GM18858 (cell line): ENCODE results near the gene ARL13A.
"Not testable (repeated sequence)": the region's sequence is repeated elsewhere in the genome, so short reads cannot be mapped to it uniquely, and the experiment has no call there.

Experiments used
- ATAC-seq: cut with Tn5 transposase; IDR thresholded peaks from one replicate; pipeline ENCODE4 v1.9.1; 2021; ENCODE audit not compliant: unreplicated experiment

ARL13A gene

DNA sequence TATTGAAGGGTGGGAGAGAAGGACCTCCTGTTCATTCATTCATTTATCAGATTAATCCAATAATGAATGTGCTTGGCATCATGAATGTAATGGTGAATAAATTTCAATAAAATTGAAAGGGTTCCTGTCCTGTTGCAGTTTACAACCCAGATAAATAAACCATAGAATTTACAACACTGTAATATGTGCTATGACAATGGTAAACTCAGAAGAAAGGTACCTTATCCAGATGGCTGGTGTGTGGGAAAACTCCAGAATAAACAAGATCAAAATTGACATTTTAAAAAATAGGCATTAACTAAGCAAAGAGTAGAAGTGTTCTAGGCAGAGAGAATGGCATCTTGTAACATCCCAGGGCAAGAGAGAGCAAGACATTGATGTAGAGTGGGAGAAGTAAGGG, 15.3 kb downstream of the ARL13A start:
- ATAC-seq, result no peak

DNA sequence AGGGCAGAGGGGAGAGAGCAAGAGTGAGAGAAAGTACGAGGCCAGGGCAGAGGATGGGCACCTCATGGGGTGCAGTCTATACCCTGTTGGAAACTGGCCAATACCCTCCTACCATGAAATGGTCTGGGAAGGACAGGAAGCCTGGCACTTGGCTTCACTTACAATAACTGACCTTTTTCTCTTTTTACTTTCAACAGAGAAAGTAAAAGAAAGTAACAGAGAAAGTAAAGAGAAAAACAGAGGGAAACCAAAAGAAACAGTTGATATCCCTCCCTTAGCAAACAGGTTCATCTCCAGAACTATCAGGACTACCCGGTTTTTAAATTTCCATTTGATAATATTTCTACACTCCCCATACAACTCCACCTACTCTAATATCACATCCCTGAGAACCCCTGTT, 20.6 kb downstream of the ARL13A start:
- ATAC-seq, result no peak

DNA sequence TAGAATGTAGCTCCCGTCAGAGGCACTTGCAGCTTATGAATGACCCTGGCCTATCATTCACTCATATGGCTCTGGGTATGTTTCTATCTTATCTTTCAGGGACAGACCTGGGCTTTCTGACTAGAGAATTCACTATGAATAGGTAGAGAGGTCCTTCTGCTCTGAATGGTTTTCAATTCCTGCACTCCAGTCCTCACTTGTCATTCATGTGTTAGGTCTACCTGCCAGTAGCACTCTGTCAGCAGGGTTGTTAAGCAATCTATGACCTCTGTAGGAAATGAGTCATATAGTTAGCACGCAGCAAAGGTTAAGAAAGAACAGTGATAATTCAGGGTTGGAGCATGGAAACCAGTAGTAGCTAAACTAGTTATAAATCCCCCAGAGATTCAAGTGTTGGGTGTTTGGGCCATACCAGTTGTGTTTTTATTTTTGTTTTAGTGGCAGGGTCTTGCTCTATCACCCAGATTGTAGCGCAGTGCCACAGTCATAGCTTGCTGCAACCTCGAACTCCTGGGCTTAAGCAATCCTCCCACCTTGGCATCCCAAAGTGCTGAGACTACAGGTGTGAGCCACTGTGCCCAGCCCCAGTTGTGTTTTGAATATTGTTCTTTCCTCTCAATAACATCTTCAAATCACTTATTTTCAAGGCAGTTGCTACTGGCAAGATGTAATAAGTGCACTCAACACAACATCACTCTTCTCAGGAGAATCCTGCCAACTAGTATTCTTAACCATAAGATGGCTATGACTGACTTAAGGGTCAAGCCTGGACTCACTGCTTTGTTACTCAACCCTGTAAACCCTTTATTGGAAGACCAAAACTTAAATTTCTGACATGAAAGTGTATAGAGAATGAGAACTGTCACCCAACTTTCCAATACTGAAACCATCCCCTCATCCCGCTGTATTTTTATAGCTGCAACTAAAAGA, 25.1 kb downstream of the ARL13A start:
- ATAC-seq, result peak; percentile 91

DNA sequence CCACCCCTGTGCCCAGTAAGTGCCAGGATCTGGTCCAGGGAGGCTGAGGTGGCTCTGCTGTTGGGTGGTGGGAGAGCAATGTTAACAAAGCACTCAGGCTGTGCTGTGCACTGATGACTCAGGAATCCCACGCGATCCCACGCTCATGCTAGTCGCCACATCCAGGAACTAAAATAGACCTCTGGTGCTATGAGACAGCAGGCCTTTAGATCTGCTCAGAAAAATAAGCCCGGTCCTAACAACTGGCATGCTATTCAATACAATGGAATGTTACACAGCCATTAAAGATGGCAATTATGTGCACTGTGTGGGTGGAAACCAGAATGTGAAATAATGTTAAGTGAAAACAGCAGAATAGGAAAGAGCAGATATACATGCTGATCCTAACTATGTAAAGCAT, 26.0 kb downstream of the ARL13A start:
- no peak for ATAC-seq

DNA sequence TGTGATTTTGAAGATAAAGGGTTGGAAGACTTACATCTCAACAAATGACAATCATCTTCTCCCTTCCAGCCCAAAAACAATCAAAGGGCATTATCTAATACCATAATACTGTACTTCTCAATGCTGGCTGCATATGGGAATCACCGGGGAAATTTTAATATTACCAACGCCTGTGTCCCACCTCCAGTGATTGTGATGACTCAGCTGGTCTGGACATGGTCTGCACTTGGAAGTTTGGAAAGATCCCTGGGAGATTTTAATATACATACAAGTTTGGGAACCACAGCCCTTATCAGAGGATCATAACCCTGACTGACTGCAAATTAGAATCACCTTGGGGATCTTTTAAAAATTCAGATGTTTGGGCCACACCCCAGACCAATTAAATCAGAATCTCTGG, 29.9 kb downstream of the ARL13A start:
- no peak for ATAC-seq

DNA sequence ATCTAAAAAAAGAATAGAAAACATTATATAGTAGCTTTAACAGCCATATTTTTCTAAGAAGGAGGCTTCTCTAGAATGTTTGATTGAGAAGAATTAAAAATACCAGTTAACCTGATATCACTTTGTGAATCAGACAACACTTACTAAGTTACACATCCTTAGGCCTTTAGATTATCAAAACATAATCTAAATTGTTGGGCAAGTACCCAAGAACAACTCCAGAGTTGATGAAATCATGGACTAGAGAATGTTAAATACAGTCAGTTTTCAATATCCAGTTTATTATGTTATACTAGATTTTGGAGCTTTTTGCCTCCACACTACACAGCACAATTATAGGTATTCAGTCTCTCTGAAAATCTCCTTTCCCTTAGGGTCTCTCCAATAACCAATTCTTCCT, 39.6 kb downstream of the ARL13A start:
- ATAC-seq, result no peak

DNA sequence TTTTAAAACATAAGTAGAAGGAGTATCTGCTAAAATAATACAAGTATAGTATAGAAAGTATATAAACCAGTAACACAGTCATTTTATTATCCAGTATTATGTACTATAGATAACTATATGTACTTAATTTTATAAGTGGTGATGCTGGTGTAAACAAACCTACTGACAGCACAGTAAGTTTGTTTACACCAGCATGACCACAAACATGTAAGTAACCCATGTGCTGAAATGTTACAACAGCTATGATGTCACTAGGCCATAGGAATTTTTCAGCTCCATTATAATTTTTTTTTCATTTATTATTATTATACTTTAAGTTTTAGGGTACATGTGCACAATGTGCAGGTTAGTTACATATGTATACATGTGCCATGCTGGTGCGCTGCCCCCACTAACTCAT, 42.5 kb downstream of the ARL13A start:
- not testable (repeated sequence) for ATAC-seq

DNA sequence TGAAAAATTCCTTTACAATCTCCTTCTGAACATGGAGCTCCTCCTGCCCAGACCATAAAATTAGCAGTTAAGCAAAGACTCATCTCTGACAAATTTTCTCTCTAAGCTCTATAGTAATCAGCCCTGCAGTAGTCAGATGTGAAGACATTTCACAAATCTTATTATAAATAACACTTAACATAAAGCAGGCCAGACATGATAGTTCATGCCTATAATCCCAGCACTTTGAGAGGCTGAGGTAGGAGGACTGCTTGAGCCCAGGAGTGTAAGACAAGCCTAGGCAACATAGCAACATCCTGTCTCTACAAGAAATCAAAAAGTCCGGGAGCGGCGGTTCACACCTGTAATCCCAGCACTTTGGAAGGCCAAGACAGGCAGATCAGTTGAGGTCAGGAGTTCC, 52.5 kb downstream of the ARL13A start:
- no peak for ATAC-seq

DNA sequence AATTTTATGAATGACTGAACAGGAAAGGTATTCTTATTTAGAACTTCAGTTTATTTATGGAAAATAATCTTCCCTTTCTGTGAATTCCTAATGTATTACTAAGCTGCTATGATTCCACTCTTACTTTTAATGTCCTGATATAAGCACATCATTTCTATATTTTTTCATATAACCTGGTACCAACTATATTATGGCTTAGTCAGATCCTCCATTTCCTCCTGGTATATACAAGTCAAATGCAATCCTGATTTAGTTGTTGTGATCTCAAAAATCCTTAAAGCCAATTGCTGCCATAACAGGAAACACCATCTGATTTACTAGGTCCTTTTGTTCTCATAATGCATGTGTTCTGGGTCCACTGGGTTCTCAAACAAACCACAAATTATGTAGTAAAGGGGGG, 55.6 kb downstream of the ARL13A start:
- ATAC-seq, result no peak

DNA sequence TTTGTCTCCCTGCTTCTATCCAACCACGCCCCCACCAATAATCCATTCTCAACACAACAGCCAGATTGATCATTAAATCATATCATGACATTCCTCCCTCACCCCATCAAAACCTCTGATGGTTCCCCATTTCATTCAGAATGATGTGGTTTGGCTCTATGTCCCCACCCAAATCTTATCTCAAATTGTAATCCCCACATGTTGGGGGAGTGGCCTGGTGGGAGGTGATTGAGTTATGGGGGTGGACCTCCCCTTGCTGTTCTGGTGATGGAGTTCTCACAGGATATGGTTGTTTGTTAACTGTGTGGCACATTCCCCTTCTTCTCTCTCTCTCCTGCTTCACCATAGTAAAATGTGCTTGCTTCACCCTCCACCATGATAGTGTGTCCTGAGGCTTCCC, 59.1 kb downstream of the ARL13A start:
- no peak for ATAC-seq

DNA sequence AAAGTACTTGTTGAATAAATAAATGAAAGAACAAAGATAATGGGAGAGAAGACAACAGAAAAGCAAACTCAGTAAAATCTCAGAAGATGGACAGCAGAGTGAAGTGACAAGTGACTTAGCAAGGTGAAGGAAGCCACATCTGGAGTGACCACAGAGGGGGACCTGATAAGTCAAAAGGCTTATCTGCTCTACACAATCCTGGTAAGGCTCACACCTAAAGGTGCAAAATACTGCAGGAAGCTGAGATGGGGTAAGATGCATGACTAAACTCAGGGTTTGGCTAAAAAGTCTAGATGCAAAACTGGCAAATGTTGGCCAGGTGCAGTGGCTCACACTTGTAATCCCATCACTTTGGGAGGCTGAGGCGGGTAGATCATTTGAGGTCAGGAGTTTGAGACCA, 60.2 kb downstream of the ARL13A start:
- no peak for ATAC-seq

DNA sequence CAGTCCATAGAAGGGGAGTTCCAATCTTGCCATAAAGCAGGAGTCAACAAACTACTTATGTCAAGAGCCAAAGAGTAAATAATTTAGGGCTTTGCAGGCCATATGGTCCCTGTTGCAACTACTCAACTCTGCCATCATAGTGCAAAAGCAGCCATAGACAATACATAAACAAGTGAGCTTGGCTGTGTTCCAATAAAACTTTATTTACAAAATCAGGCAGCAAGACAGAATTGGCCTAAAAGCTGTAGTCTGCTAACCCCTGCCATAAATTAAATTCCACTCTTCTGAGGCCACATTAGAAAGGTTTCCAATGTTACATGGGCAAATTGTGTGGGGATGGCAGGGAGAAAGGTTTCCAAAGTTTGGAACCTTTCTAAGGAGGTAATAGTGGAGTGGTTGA, 67.7 kb downstream of the ARL13A start:
- ATAC-seq, result no peak

DNA sequence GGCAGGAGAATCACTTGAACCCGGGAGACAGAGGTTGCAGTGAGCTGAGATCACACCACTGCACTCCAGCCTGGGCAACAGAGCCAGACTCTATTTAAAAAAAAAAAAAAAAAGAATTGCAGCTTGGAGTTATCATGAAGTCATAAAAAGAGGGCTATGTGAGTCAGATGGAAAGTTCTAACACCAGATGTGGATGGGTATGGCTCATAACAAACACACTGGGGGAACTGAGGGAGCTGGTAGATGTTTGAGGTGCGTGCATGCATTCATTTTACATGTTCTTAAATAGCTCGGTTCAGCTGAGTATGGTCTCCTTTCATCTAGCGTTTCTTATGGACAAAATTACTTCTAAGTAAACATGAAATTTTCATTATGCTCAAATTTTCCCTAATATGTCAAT, 70.7 kb downstream of the ARL13A start:
- ATAC-seq, result no peak
